ENCODE measurements around the gene TTLL3.
A peak's percentile ranks its signal among the peaks of the same experiment; 100 is the strongest.

Gene TTLL3

DNA sequence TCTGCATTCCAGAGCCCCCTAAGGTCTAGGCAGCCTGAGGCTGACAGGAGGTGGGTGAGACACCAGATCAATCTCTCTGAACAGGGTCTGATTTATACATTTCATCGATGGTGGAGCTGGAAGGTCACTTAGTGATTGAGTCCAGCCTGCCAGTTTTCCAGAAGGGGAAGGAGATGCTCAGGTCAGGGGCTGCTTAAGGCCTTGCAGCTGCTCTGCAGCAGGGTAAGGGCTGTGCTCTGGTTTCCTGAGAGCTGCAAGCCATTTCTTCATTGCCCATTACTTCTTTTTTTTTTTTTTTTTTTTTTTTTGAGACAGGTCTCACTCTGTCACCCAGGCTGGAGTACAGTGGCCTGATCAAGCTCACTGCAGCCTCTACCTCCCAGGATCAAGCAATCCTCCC lies 28.5 kb upstream of the TTLL3 start:
- no peak for DNase-seq

DNA sequence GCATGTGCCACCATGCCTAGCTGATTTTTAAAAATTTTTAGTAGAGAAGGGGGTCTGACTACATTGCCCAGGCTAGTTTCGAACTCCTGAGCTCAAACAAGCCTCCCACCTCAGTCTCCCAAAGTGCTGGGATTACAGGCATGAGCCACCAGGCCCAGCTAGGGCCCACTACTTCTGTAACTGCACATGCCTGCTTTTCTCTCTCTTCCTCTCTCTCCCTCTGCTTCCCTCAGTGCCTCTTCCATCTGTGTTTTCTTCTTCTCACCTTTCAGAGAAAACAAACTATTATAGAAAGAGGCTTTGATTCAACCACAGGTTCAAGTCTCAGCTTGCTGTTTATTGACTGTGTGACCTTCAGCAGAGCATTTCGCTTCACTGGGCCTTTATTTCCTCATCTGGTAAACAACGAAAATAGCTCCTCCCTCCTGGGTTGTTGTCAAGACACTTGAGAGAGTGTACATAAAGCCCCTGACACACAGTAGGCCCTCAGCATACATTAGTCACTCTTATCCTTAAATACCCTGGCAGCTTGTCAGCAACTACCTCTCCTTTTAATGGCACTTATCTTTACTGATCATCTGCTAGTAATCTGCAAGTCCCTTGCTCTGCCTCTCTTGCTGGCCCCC lies 28.0 kb upstream of the TTLL3 start:
- DNase-seq = no peak

DNA sequence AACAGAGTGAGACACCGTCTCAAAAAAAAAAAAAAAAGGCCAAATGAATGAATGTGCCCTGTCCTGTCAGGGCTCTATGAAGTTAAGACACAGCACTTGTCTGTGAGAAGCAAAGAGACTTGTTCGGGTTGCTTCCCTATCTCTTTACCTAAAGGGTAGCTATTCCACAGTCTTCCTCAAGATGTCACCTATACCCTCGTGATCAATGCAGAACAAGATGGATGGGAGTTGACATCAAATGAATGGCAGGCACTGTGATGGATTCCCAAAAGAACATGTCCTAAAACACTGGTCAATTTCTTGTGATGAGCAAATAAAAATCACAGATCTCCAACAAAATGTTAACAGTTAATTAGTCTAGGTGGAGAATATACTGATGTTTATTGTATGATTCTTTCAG lies 27.3 kb upstream of the TTLL3 start:
- no peak for DNase-seq

DNA sequence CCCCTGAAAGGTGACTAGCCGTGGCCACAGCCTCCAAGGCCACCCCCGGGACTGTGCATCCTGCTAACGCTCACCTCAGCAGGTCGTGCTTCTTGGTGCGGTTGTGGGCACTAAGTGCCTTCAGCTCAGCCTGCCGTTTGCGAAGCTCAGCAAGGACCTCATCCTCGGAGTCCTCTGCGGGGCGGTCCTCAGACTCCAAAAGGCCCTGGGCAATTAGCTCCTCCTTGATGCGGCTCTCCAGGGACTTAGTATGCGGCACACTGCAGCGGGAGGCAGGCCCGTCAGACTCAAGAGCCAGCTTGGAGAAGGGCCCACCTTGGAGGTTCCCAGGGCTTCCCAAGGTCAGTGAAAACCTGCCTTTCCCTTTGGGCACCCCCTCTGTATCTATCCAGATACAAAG lies 26.1 kb upstream of the TTLL3 start:
- no peak for DNase-seq

DNA sequence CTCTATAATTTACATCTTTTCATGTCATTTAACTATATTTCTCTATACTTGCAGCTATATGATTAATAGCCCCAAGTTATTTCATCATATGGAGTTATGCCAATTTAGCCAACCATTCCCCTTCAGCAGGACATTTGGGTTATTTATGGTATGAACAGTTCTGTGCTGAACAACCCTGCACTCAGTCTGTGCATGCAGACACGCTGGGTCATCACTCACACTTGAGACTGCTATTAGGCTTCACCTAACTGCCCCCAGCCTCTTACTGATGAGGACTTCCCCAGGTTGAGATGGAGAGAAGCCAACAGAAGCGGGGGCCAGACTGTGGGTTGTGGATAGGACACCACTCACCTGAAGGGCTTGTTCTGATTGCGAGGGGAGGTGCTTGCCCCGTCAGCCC lies 25.1 kb upstream of the TTLL3 start:
- DNase-seq = no peak

DNA sequence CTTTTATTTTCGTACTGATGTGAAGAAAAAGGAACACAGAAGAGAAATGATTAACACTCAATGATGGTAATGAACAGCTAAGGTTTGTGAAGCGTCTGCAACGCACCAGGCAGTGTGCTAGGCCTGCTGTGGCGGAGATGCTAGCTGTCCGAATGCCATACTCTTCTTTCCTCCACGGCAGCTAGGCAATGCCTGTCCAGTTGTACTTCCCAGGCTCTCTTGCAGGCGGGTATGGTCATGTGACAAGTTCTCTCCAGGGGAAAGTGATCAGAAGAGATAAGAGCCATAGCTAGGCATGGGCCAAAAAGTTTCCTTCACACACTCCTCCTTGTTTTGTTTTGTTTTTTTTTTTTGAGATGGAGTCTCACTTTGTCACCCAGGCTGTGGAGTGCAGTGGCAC lies 24.5 kb upstream of the TTLL3 start:
- no peak for DNase-seq

DNA sequence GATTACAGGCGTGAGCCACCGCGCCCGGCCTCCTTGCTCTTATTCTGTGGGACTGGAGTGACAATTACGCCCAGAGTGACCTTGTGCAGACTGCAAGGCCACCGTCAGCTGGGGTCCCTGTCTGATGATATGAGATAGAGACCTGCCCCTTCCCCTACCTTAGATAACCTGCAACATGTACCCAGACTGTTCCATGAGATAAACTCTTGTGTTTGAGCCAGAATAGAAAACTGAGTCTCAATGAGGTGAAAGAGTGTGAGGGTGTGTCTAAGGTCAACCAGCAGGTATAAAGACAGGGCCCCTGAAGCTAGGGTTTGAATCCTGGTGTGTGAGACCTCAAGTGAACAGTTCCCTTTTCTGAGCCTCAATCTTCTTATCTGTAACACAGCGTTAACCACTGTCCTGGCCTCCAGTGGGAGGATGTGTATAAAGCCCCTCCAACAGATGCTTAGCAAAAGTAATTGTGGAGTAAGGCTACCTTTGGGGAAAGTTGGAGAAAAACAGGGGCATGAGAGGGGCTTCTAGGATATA lies 23.8 kb upstream of the TTLL3 start:
- no peak for DNase-seq

DNA sequence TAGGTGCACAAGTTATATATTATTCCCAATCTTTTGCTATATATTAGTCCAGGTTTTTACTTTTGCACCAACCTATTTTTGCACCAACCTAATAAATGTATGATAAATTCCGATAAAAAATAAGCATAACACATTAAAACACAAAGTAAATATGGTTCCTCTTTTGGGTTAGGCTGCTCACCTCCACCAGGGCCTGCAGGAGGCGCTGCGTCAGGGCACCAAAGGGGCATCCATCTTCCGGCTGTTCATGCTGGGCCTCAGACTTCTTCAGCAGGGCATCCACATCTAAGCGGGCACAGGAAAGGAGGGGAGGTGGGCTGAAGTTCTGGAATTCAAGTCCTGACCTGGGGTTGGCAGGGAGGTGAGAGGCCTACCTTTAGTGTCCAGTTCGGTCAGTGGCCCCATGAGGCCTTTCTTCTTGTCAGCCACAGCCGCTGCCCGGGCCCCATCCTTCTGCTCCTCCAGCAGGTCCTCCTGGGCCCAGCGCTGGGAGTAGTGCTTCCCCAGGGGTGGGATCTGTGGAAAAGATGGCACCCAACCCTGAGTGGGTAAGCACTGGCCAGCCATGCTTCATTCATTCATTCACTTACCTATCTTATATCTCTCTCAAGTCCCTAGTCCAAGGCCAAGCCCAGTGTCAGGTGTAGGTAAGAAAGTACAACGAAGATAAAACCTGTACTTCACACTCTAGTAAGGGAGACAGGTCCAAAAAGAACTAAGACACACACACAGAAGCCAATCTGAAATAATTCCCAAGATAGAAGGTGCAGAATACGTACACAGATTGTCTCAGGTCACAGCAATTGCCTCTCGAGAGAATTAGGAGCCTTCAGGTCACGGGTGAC lies 23.0 kb upstream of the TTLL3 start:
- no peak for DNase-seq

DNA sequence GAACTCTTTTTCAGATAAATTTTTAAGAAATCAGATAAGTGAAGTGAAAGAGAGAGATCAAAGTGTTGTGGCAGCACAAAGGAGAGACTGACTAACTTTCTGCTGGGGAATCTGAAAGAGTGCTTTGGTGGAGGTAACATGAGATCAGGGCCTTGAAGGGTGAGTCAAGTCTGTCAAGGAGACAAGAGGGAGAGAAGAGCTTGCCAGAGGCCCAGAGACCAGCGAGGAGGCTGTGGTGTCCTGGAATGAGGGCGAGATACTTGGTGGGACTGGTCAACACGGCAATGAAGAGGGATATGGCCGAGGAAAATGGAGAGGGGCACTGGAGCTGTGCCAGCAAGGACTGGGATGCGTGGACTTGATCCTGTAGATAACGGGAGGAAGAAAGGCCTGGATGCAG lies 22.3 kb upstream of the TTLL3 start:
- DNase-seq = peak; percentile 49

DNA sequence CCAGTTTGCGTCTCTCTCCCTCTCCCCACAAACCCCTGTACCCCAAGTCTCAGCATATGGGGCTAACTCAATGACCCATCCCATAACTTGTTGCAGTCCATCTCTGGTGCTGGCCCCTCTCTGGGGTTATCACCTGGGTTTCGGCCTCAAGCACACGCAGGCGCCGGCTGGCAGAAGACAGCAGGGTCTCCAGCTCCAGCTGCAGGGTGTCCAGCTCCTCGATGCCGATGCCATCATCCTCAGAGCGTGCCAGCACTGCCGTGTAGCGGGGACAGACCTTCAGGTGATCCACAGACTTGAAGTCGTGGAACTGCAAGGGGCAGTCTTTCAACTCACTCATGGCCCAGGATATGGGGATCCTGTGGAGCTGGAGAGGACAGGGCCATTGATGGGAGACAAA lies 18.9 kb upstream of the TTLL3 start:
- DNase-seq = no peak

DNA sequence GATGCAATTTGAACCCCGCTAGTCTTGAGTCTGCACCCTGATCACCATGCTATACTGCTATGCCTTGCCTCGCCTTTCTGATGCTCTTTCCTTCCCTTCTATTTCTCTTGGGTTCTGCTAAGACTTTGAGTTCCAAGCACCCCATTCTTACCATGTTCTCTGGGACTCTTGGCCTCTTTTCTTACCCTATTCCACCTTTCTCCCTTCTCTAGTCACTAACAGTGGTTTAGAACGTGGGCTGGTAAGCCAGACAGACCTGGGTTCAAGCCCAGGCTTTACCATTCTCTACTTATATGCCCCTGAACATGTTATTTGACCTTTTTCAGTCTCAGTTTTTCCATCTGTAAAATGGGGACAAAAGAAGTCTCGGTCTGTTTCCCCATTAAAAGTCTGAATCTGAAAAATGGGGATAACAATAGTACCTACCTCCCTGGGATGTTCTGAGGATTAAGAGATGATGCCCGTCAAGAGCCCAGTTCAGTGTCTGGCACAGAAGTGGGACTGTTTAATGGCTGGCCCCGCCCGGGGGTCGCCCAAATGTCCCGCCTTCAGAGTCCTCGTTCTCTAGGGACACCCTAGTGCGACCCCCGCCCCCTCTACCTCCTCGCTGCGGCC lies 18.2 kb upstream of the TTLL3 start:
- no peak for DNase-seq

DNA sequence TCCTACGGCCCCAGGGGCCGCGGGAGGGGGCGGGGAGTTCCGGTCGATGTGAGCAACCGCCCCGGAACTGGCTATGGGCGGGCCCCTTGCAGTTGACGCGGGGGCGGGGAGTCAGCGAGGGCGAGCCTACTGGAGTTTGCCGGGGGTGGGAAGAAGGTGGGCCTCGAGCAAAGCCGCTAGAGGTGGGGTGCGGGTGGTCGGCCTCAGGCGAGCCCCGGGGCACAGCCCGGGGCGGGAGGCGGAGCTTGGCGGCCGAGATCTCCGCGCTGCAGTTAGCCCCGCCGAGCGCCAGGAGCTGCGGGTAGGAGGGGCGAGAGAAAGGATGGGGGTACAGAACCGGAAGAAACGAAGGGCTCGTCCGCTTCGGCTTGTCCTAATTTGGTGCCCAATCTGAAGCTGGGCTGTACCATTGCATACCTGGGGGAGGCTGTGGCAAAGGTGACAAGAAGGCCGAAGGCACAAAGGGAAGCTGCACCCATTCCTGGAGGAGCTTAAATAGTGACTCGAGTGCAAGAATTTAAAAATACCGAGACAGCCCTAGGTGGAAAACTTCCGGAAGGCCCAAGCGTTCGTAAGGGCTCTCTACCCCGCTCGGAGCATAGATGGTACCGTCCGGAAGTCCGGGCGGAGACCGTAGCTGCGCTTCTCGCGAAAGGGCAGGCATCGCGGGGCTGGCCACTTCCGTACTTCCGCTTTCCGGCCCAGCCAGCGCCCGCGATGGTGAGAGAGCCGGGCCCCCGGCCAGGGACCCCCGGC lies 17.5 kb upstream of the TTLL3 start, which contains the start of the genes ARPC4 and TADA3:
ARPC4 (plus strand) TSS at position 678 of the 756 bp plus-strand sequence; CDS start at position 718, 40 bp downstream.
TADA3 (minus strand) TSS at position 69 of the 756 bp plus-strand sequence. CDS start 1,007 bp downstream, outside the sequence.
- peak; percentile 89 for DNase-seq

DNA sequence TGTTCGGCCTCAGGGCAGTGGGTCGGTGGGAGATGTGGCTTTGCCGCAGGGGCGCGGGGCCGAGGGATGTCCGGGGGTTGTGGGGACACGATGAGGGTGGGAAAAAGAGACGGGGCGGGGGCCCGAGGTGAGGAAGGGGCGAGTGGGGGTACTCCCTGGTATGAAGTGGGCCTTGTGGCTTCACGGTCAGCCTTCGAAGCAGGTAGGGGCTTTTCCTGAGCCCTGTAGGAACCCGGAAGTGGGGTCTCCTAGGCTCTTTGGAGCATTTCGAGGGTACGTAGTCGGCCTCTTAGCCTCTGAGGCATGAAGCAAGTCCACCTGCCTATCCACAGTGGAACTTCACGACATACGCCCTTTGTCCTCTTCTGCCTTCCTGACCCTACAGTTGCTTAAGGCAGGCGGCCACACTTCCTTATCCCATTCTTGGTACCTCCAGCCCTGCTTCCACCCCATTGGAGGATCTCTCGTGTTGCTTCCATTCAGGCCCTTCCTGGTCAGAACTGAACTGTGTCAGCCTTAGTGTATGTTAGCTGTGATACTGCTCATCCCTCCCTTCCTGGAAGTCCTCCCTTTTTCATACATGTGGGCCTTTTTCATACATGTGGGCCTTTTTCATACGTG lies 16.8 kb upstream of the TTLL3 start:
- DNase-seq = peak; percentile 38

DNA sequence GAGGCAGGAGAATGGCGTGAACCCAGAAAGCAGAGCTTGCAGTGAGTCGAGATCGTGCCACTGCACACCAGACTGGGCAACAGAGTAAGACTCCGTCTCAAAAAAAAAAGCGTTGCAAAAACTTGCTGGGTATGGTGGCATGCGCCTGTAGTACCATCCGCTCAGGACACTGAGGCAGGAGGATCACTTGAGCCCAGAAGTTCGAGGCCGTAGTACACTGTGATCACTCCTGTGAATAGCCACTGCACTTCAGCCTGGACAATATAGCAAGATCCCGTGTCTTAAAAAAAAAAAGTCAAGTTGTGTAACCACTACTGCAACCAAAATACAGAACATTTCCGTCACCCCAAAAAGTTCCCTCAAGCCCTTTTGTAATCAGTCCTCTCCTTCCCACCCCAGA lies 15.7 kb upstream of the TTLL3 start:
- no peak for DNase-seq

DNA sequence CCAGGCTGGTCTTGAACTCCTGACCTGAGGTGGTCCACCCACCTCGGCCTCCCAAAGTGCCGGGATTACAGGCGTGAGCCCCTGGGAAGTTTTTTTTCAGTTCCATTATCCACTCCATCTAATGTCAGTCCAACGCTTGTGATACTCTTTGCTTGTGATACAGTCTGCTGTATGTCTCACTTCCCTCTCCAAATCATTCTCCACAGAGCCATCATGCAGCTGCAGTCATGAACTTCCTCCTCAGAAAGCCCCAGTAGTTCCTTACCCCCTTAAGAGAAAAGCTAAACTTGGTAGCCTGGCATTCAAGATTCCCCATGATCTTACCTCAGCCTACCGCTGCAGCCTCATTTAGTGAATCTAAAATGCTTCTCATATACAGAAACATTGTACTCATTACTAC lies 14.9 kb upstream of the TTLL3 start:
- no peak for DNase-seq

DNA sequence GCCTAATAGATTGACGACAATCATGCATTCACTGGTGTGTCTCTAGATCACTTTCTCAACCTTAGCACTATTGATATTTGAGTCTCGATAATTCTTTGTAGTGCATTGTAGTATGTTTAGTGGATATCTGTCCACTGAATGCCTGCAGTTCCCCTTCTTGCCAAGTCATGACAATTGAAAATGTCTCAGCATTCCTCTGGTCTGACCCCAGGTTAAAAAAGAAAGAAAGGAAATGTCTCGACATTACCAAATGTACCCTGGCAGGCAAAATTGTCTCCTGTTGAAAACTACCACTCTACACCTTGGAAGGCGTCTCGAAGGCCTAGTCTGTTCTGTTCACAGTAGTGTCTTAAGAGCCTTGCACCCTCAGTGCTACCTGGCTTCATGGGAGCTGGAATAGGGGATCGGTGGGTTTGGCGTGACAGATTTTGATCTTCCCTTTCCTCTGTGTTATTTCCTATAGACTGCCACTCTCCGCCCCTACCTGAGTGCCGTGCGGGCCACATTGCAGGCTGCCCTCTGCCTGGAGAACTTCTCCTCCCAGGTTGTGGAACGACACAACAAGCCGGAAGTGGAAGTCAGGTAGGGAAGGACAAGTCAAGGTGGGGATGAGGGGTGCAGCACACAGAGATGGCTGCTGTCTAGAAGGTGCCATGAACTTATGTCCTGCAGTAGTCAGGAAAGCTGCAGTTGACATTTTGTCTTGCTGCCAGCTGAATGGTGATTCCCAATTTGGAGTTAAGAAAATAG lies 12.7 kb upstream of the TTLL3 start:
- DNase-seq = no peak

DNA sequence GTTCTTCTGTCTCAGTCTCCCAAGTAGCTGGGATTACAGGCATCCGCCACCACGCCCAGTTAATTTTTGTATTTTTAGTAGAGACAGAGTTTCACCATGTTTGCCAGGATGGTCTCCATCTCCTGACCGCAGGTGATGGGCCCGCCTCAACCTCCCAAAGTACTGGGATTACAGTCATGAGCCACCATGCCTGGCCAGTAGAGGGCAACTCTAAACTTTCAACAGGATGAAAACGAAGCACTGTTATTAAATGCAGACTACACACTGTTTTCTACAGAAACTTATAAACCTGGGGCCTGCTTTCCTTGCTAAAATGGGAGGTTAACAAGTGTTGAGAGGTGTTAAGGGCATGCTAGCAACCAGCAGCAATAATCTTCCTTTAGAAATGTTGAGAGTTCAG lies 9.5 kb upstream of the TTLL3 start:
- DNase-seq = no peak

DNA sequence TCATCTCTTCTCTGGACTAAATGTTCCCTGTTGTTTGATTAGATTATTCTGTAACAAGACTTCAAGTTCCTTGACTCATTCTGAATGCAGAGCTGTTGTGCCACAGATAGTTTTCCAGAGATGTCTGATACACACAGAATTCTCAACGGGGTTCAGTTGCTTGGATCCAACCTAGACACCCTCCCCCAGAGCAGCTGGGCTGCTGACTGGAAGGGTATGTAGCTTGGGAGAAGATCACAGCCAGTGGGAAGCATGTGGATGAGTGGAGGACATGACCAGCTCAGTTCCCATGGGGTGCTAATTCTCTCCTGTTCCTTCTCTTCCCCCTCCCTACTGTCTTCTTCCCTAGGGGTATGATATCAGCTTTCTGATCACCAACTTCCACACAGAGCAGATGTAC lies 6.6 kb upstream of the TTLL3 start:
- DNase-seq = no peak

DNA sequence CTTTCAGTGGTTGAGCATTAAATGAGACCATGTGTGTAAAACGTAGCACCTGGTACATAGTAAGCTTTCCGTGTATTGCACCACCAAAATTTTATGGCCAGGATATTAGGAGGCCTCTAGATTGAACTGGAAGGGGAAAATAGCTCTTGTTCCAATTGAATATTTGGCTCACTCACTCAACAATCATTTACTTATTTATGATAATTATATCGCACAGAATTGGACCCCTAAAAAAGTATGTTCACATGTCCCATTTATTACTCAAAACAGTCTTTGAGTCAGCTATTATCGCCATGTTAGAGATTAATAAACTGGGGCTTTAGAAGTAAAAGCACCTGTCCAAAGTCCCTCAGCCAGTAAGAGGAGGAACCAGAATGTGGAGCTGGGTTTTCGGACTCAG lies 5.1 kb upstream of the TTLL3 start:
- no peak for DNase-seq

DNA sequence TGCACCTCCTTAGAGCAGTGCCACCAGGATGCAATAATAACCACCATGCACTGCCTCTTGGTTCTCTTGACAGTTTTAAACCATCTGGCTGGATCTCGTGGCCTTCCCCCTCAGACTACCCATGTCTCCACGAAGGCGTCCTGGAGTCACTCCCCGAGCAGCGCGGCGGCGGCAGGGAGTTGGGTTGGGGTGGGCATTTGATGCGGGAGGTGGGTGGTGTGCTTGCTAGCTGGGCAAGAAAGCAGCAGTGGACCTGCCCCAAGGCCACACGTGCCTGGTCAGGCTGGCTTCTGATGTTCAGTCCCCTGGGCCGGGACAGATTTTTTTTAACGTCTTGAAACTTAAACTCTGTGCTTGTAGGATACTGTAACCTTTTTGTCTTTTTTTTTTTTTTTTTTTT lies 3.9 kb upstream of the TTLL3 start:
- DNase-seq = no peak

DNA sequence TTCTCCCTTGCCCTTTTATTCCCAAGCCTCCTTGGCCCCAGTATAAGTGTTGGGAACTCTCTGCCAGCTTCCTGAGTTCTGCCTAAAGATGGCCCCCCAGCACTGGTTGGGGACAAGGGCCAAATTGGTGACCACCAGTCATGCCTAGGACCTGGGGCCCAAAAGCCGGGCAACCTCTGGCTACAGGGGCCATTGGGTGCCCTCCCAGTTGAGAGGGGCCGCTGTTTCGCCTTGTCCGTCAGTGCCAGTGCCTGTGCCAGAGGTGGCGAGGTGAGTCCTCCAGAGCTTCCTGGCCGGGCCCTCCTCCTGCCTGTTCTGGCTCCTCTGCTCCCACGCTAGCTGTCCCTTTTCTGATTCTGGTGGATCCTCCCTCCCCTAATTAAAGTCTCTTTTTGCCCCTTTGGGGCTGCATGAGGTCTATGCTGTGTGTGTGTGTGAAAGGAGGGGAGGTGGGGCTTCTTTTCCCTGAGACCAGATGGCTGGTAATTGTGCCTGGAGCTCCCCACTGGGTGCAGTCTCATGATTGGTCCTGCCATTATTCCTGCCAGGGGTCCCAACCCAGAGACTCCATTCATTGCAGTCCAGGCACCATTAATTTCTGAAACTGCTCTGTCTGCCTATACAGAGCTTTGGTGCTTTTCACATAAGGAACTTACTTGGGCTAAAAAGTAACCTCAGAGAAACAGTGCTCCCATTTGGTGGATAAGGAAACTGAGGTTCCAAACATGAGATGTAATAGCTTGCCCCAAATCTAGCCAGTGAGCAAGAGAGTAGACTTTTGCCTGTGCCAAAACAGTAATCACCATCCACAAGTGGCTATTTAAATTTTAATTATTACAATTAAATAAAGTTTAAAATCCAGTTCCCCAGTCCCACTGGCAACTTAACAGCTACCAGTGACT lies 3.1 kb upstream of the TTLL3 start:
- DNase-seq = no peak
